ENCODE measurements around the gene USP22.

Gene USP22

GRCh38 chr17:21005367-21005766 is 37.4 kb downstream of the USP22 start:
- H3K27ac ChIP-seq (ENCODE audit: low read length): no peak overlapping the region
- no peak overlapping the region for H3K4me3 ChIP-seq (ENCODE audit: low read length)
- H3K27me3 ChIP-seq (ENCODE audit: insufficient read depth, low read length): no peaks in the 10 kb centered on the region
- H3K36me3 ChIP-seq (ENCODE audit: insufficient read depth, low read depth, low read length): peaks cover 100% of the 10 kb centered on the region
- H3K9me3 ChIP-seq (ENCODE audit: insufficient read depth, low read depth, low read length): no peaks in the 10 kb centered on the region
- H3K9ac ChIP-seq (ENCODE audit: low read depth, low read length): no peak overlapping the region
- no peaks in the 10 kb centered on the region for H3K4me1 ChIP-seq (ENCODE audit: insufficient read depth, low read length)

GRCh38 chr17:21004016-21004930 is 38.5 kb downstream of the USP22 start:
- no peaks in the 10 kb centered on the region for H3K9me3 ChIP-seq (ENCODE audit: insufficient read depth, low read depth, low read length)
- H3K4me3 ChIP-seq (ENCODE audit: low read length): no peak overlapping the region
- no peak overlapping the region for H3K9ac ChIP-seq (ENCODE audit: low read depth, low read length)
- H3K27ac ChIP-seq (ENCODE audit: low read length): no peak overlapping the region
- no peaks in the 10 kb centered on the region for H3K4me1 ChIP-seq (ENCODE audit: insufficient read depth, low read length)
- peaks cover 100% of the 10 kb centered on the region for H3K36me3 ChIP-seq (ENCODE audit: insufficient read depth, low read depth, low read length)
- H3K27me3 ChIP-seq (ENCODE audit: insufficient read depth, low read length): no peaks in the 10 kb centered on the region

- Histone ChIP-seq H3K4me3 (ENCODE audit: low read length) (no peak overlapping the region), H3K9me3 (ENCODE audit: insufficient read depth, low read depth, low read length) (no peaks in the 10 kb centered on the region), H3K27me3 (ENCODE audit: insufficient read depth, low read length) (no peaks in the 10 kb centered on the region), H3K36me3 (ENCODE audit: insufficient read depth, low read depth, low read length) (peaks cover 99% of the 10 kb centered on the region), H3K4me1 (ENCODE audit: insufficient read depth, low read length) (no peaks in the 10 kb centered on the region; the same call in 1 of the 2 replicates), H3K27ac (ENCODE audit: low read length) (no peak overlapping the region), H3K9ac (ENCODE audit: low read depth, low read length) (no peak overlapping the region)
Measured at GRCh38 chr17:21003007-21003621, 39.7 kb downstream of the USP22 start.

- H3K27ac ChIP-seq (ENCODE audit: low read length): no peak overlapping the region
- no peak overlapping the region for H3K9ac ChIP-seq (ENCODE audit: low read depth, low read length)
- H3K36me3 ChIP-seq (ENCODE audit: insufficient read depth, low read depth, low read length): peaks cover 92% of the 10 kb centered on the region
- H3K4me3 ChIP-seq (ENCODE audit: low read length): no peak overlapping the region
- H3K27me3 ChIP-seq (ENCODE audit: insufficient read depth, low read length): no peaks in the 10 kb centered on the region
- no peaks in the 10 kb centered on the region; the same call in 1 of the 2 replicates for H3K4me1 ChIP-seq (ENCODE audit: insufficient read depth, low read length)
- H3K9me3 ChIP-seq (ENCODE audit: insufficient read depth, low read depth, low read length): no peaks in the 10 kb centered on the region
Measured at GRCh38 chr17:21002309-21003006, 40.4 kb downstream of the USP22 start.

GRCh38 chr17:21001813-21002221 is 41.0 kb downstream of the USP22 start:
- Histone ChIP-seq H3K27ac (ENCODE audit: low read length) (no peak overlapping the region), H3K9me3 (ENCODE audit: insufficient read depth, low read depth, low read length) (no peaks in the 10 kb centered on the region), H3K27me3 (ENCODE audit: insufficient read depth, low read length) (no peaks in the 10 kb centered on the region), H3K9ac (ENCODE audit: low read depth, low read length) (no peak overlapping the region), H3K4me3 (ENCODE audit: low read length) (no peak overlapping the region), H3K36me3 (ENCODE audit: insufficient read depth, low read depth, low read length) (peaks cover 86% of the 10 kb centered on the region), H3K4me1 (ENCODE audit: insufficient read depth, low read length) (no peaks in the 10 kb centered on the region; the same call in 1 of the 2 replicates)

GRCh38 chr17:21001111-21001812 is 41.5 kb downstream of the USP22 start:
- H3K4me3 ChIP-seq (ENCODE audit: low read length): no peak overlapping the region
- H3K9me3 ChIP-seq (ENCODE audit: insufficient read depth, low read depth, low read length): no peaks in the 10 kb centered on the region
- no peak overlapping the region for H3K27ac ChIP-seq (ENCODE audit: low read length)
- no peaks in the 10 kb centered on the region for H3K27me3 ChIP-seq (ENCODE audit: insufficient read depth, low read length)
- peaks cover 80% of the 10 kb centered on the region for H3K36me3 ChIP-seq (ENCODE audit: insufficient read depth, low read depth, low read length)
- no peak overlapping the region for H3K9ac ChIP-seq (ENCODE audit: low read depth, low read length)
- H3K4me1 ChIP-seq (ENCODE audit: insufficient read depth, low read length): no peaks in the 10 kb centered on the region; the same call in 1 of the 2 replicates

- Histone ChIP-seq H3K36me3 (ENCODE audit: insufficient read depth, low read depth, low read length) (peaks cover 68% of the 10 kb centered on the region), H3K9me3 (ENCODE audit: insufficient read depth, low read depth, low read length) (no peaks in the 10 kb centered on the region), H3K27ac (ENCODE audit: low read length) (no peak overlapping the region), H3K9ac (ENCODE audit: low read depth, low read length) (no peak overlapping the region), H3K27me3 (ENCODE audit: insufficient read depth, low read length) (no peaks in the 10 kb centered on the region), H3K4me1 (ENCODE audit: insufficient read depth, low read length) (no peaks in the 10 kb centered on the region; the same call in 1 of the 2 replicates), H3K4me3 (ENCODE audit: low read length) (no peak overlapping the region)
Measured at GRCh38 chr17:20999841-21000532, 42.8 kb downstream of the USP22 start.

- H3K9me3 ChIP-seq (ENCODE audit: insufficient read depth, low read depth, low read length): no peaks in the 10 kb centered on the region
- H3K27ac ChIP-seq (ENCODE audit: low read length): no peak overlapping the region
- no peak overlapping the region for H3K9ac ChIP-seq (ENCODE audit: low read depth, low read length)
- peaks cover 59% of the 10 kb centered on the region for H3K36me3 ChIP-seq (ENCODE audit: insufficient read depth, low read depth, low read length)
- no peaks in the 10 kb centered on the region; the same call in 1 of the 2 replicates for H3K4me1 ChIP-seq (ENCODE audit: insufficient read depth, low read length)
- H3K4me3 ChIP-seq (ENCODE audit: low read length): no peak overlapping the region
- H3K27me3 ChIP-seq (ENCODE audit: insufficient read depth, low read length): no peaks in the 10 kb centered on the region
Measured at GRCh38 chr17:20999044-20999573, 43.7 kb downstream of the USP22 start.

GRCh38 chr17:20998571-20999043 is 44.2 kb downstream of the USP22 start:
- H3K27ac ChIP-seq (ENCODE audit: low read length): no peak overlapping the region
- H3K4me3 ChIP-seq (ENCODE audit: low read length): no peak overlapping the region
- no peaks in the 10 kb centered on the region for H3K27me3 ChIP-seq (ENCODE audit: insufficient read depth, low read length)
- peaks cover 54% of the 10 kb centered on the region for H3K36me3 ChIP-seq (ENCODE audit: insufficient read depth, low read depth, low read length)
- no peaks in the 10 kb centered on the region; the same call in 1 of the 2 replicates for H3K4me1 ChIP-seq (ENCODE audit: insufficient read depth, low read length)
- H3K9ac ChIP-seq (ENCODE audit: low read depth, low read length): no peak overlapping the region
- H3K9me3 ChIP-seq (ENCODE audit: insufficient read depth, low read depth, low read length): no peaks in the 10 kb centered on the region

- Histone ChIP-seq H3K9ac (ENCODE audit: low read depth, low read length) (no peak overlapping the region), H3K36me3 (ENCODE audit: insufficient read depth, low read depth, low read length) (peaks cover 47% of the 10 kb centered on the region), H3K27ac (ENCODE audit: low read length) (no peak overlapping the region), H3K27me3 (ENCODE audit: insufficient read depth, low read length) (no peaks in the 10 kb centered on the region), H3K4me1 (ENCODE audit: insufficient read depth, low read length) (peaks cover 4% of the 10 kb centered on the region; the same call in 1 of the 2 replicates), H3K9me3 (ENCODE audit: insufficient read depth, low read depth, low read length) (no peaks in the 10 kb centered on the region), H3K4me3 (ENCODE audit: low read length) (no peak overlapping the region)
Measured at GRCh38 chr17:20997711-20998570, 44.9 kb downstream of the USP22 start.
